Measurements from ENCODE around the gene TSPEAR.

TSPEAR gene

DNA sequence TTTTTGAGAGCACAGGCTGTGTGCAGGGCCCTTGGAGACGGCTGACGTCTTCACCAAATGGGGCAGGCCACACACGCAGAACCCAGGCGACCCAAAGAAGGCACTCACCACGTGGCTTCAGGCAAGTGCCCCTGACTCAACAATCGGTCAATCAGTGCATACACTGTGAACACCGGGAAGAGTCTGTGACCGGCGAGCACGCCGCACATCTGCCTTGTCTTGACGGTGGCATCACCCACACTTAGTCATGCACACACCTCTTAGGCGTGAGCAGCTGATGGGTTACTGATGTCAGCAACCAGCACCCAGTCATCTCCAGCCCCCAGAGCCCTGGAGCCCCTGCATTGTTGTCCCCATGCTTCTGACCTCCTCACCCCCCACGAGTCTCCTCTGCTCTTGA, 261.0 kb downstream of the TSPEAR start:
- no peak for DNase-seq (ENCODE audit: low read depth, low spot score)

GRCh38 chr21:44449473-44450363, 261.7 kb downstream of the TSPEAR start:
- DNase-seq (ENCODE audit: low read depth, low spot score) = no peak

- DNase-seq (ENCODE audit: low read depth, low spot score) = no peak
These were observed 262.7 kb downstream of the TSPEAR start for GRCh38 chr21:44448651-44449131.
